Left cardiac atrium (tissue), 4 donors: Measurements from ENCODE around the gene NLRC3. TPM values are rescaled to one million over a fixed set of nuclear protein-coding genes. Genes with fewer than 3 reads are reported as not detected.

Experiments used
- ATAC-seq, 2 donors: fragments of 200-7000 bp; cut with Tn5 transposase; one replicate each; pipeline ENCODE4 v1.9.1; 2020; ENCODE audit warnings: mild to moderate bottlenecking in 2 of 2, moderate library complexity in 2 of 2
- DNase-seq: peaks from one replicate; pipeline ENCODE4 v3.0.0-alpha.2; 2020
- intact Hi-C, 2 donors: fragments of 100-400 bp; cut with DNase I; formaldehyde crosslinking; loops; one replicate each; pipeline versions ENCODE4 v1.14.1 to v1.15.1; 2022 to 2023
- total RNA-seq, 2 donors: library from RNA; stranded (reverse); fragmentation: NEBNext Ultra II Directional; extraction: Animal tissue kit (Norgen Biotek cat#: 25700); gene quantifications; one replicate each; pipeline ENCODE4 v1.2.1, GENCODE V29; 2021
- donor health status: DM: no; HTN: yes; CAD: no.
- donor health status: DM: no; HTN: yes; CAD: no; lungs with severe emphysema.
- donor health status: DM: yes; HTN: yes; CAD: no.
- donor health status: Dilated cardiomyopathy.

The NLRC3 gene
- total RNA-seq, 2 donors from 2014 or later = 0.81 to 1.0 TPM

DNA sequence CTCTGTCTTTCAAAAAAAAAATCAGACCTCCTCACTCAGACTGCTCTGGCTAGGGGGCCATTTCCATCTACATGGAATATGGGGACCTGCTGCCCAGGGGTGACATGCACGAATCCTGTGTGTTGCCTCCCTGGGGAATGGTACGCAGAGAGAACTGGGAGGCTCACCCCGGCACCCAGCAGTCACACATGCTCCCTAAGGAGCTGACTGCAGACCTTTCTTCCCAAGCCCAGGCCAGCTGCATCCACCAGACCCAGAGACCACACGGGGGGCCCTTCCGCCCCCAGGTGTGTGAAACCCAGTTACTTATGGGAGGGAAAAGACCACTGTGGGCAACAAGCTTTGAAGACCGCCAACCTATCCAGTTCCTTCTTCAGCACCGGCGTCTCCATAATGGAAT is 7.2 kb upstream of the NLRC3 start:
- no peak for DNase-seq
- intact Hi-C loops = no loop called here
- ATAC-seq = no peak

DNA sequence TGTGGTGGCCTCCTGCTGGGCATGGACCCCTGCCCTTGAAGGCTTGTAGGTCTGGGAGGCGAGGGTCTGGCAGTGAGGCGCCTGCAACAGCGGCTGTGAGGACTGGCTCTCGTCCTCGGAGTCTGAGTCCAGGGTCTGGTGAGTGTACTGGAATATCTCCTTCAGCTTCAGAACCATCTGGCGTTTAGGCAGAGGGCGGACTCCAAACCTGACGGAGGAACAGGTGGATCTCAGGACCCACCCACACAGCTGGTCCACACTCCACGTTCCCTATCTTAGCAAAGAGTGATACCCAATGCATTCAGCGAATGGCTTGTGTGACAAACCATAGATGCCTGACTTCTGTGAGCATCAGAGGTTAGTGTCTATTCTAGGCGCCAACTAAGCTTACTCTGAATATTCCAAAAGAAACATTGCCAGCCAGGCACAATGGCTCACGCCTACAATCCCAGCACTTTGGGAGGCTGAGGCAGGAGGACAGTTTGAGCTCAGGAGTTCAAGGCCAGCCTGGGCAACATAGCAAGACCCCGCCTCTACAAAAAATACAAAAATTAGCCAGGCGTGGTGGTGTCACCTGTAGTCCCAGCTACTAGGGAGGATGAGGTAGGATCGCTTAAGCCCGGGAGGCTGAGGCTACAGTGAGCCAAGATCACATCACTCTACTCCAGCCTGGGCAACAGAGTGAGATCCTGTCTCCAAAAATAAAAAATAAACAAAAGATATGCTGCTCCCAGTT is 6.3 kb upstream of the NLRC3 start:
- DNase-seq (no peak), ATAC-seq (no peak)
- intact Hi-C loops = no loop called here

DNA sequence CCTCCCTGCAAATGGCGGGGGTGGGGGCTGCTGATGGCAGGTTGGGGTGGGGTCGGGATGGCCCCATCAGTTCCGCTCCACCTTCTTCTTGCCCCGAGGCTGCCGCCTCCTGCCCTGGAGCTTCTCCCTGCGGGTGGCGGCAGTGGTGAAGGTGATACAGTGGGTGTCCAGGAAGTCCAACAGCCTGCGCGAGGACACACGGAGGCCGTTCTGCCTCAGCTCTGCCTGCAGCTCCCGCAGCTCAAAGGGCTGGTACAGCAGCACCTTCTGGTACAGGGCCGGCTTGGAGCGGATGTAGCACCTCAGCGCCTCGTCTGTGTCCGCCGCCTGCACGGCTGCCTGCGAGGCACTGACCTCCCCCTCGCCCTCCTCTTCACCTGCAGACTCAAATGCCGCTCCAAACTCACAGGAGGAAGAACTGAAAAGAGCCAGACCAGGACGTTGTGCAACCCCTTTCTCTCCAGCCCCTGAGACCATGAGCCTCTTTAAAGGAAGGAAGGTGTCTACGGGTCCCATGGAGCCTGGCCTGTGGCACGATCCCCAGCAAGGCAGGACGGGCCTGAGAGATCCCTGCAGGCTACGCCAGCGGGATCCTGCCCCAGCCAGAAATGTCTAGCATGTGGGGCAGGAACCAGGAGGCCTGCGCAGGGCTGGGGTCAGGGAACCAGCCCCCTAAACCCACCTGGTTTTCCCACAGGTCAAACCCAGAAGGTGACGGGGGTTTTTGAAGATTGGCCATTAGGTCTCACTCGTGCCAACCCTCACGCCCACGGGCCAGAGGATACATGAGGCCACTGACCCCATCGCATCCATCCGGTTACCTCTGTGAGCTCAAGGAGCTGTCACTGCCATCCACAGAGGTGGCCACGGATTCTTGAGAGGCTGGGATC is 5.3 kb upstream of the NLRC3 start:
- DNase-seq (no peak), ATAC-seq (no peak)

DNA sequence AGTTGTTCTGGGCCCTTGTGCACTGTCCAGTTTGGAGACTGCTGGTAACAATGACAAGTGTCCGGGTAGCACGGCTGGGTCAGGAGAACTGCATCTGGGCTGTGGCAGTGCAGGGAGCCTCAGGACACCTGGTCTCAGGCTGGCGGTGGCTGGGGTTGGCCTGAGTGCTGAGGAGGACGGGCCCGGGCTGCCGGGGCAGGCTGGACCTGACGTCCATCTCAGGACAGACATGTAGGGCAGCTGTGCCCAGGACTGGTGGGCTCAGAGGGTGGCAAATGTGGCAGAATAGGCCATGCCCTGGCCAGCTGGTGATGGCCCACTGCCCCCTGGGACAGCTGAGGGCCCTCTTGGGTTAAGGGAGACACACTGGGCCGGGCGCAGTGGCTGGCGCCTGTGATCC is 4.2 kb upstream of the NLRC3 start:
- intact Hi-C loops = no loop called here
- ATAC-seq = no peak
- no peak for DNase-seq

More for the DNA sequence above, 5.3 kb upstream of the NLRC3 start:
- intact Hi-C loops = no loop called here

DNA sequence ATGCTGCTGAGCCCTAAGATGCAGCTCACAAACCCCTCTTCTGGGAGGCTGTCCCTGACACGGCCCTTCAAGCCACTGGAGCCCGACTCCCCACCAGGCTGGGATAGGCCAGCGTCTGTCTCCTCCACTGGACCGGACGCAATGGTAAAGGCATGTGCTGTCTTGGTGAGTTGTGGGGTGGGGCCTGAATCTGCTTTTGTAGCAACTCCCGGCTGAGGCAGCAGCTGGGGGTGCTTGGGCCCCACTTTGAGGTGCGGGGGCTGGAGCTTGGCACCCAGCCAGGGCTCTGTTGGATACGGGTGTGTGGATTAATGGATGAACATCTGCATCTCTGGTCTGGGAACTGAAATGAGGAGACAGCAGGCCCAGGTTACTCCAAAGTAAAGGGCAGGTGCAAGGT is 3.5 kb upstream of the NLRC3 start:
- ATAC-seq (no peak), DNase-seq (no peak)
- intact Hi-C loops = no loop called here

DNA sequence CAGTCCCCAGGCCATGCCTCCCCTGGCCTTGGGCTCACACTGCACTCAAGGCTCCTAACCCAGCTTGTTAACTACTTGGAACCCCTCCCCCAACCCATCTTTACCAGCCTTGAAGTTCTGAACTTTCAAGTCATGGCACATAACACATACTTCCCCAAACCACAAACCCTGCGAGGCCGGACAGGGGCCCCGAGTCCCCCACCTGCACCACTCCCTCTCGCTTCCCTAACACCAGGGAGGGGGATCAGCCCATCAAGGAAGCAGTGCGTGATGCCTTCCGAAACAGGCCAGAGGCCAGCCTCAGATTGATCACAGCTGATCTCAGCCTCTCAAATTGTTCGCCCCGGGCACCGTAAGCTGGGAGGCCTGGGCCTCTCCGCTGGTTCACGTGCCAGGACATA is 3.0 kb upstream of the NLRC3 start:
- DNase-seq (no peak), ATAC-seq (no peak)

DNA sequence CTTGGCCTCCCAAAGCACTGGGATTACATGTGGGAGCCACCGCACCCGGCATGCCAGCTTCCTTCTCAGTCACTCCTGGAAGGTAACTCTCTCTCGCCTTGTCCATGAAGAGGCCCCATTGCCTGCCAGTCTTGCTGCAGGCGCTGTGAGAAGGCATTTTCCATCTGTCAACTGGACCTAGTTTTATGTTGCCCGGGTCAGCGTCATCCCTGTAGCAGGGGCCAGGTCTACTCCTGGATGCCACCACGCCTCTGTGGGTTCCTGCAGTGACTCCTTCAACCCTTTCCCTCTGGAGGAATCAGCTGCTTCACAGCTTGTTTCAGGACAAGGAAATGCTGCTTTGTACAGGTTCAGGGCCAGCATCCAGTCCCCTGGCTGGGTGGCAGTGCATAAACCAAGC is 2.6 kb upstream of the NLRC3 start:
- intact Hi-C loops = no loop called here
- DNase-seq = no peak

More for the DNA sequence above, 3.0 kb upstream of the NLRC3 start:
- intact Hi-C loops = no loop called here

DNA sequence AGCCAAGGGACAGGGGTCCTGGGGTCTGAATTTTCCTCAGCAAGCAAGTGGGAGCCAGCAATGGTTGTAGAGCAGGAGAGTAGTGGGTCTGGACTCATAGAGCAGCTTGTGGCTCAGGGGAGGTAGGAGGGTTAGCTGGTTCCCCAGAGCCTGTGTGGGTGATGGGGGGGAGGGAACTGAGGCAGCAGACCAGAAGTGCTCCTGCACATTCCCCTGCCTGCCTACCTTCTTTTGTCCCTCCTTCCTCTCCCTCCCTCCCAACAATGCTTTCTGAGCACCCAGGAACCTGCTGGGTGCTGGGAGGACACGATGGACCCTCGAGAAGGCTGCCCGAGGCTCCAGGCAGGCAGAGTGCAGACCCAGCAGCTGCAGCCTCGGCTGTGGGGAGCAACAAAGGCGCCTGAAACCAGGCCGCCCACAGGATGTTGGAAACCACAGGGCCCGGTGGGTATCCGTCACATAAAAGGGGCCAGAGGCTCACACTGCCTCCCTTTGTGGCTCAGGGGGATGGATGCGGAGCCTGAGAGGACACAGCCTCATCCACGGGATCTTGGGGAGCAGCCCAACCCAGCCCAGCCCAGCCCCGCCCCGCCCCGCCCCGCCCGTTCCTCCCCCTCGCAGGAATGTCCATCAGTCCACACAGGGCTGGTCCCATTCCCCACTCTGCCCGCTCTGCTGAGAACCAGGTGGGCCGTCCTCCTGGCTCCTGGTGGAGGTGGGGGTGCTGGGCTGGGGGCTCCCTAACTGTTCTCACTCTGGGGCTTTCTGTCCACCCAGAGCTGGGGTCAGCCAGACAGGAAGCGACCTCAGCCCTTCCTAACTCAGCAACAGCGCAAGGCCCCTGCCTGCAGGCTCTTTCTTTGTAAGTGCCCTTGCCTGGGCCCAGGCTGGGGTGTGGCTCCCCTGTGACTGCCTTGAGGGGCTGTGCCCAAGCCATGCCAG is 1.7 kb upstream of the NLRC3 start:
- ATAC-seq (peak in 1 of 2 donors; percentile 21), DNase-seq (no peak)
- intact Hi-C loops = no loop called here

More for the DNA sequence above, 2.6 kb upstream of the NLRC3 start:
- ATAC-seq = no peak

DNA sequence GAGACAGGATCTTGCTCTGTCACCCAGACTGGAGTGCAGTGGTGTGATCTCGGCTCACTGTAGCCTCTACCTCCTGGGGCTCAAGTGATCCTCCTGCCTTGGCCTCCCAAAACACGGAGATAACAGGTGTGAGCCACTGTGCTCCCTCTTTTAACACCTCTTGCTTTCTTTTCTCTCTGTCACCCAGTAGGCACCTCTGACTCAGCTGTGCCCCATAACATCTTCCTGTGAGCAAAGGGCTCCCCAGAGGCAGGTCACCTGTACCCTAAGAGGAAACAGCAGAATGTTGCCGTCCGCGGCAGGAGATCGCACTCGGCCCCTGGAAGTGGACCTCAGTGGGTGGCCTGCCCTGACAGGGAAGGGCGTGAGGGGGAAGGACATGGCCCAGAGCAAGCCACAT is 918 bp upstream of the NLRC3 start:
- DNase-seq (no peak), ATAC-seq (no peak)
- intact Hi-C loops = no loop called here

DNA sequence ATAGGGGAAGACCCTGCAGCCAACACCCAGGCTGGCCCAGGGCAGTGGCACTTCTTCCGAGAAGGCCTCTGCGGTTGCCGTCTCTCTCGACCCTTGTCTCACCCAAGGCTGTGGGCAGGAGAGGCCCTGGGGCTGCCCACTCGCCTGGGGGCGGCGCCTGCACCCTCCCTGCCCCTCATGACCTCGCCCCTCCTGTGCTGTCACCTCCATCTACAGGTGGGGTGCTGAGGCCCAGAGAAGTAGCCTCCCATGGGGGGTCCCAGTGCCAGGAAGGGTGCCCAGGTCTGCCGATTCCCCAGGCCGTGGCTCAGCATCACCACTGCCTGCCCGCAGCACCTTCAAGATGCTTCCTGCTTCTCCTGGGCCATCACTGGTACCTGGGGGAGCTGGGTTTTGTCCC is 992 bp downstream of the NLRC3 start:
- intact Hi-C loops = no loop called here
- DNase-seq (no peak), ATAC-seq (no peak)

DNA sequence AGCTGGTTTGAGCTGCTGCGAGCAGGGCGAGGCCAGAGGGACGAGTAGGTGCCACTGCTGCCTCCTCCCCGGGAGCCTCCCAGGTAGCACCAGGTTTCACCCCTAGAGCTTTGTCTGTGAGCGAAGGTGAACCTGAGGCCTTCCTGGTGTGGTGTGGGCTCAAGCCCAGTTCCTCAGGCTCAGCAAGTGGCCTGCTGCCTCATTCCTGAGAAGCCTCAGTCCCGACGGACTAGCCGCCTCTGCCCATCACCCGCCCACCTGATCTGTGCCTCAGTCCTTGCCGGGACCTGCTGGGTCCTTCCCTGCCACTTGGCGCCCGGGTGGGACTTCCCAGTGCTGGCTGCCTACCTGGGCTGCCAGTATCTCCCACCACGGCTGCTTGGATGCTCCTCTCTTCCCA is 1.7 kb downstream of the NLRC3 start:
- no peak for ATAC-seq
- intact Hi-C loops = no loop called here
- no peak for DNase-seq

DNA sequence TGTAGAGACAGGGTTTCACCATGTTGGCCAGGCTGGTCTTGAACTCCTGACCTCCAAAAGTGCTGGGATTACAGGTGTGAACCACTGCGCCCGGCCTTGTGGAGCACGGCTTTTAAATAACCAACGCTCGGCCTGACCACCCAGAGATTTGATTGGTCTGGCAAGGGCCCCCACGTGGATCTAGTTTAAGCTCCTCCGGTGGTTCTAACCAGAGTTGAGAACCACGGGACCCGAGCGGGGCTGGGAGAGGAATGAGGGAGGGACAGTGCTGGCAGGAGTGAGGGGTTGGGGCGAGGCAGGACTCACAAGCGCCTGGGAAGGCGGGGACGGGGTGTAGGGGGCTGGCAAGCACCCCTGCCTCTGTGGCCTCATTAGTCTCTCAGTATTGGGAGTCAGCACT is 3.0 kb downstream of the NLRC3 start:
- ATAC-seq = no peak
- no peak for DNase-seq
- intact Hi-C loops = no loop called here

DNA sequence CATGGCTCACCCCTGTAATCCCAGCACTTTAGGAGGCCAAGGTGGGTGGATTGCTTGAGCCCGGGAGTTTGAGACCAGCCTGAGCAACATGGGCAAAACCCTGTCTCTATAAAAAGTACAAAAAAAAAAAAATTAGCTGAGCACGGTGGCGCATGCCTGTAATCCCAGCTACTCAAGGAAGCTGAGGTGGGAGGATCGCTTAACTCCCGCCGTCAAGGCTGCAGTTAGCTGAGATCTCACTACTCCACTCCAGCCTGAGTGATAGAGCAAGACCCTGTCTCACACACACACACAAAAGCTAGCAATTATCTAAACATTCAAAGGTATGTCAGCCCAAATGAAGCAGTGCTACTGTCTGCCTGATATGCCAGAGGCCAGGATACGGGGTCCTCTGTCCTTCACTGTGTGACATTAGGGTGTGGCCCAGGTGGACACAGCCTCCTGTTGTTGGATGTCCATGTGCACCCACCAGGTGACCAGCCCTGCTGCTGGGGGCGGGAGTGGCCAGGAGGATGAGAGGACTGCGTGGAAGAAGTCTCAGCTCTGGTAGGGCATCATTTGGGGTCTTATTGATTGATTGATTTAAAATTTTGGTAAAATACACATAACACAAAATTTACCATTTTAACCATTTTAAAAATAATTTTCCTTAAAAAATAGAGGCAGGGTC is 3.9 kb downstream of the NLRC3 start:
- ATAC-seq (no peak), DNase-seq (no peak)
- intact Hi-C loops = no loop called here

DNA sequence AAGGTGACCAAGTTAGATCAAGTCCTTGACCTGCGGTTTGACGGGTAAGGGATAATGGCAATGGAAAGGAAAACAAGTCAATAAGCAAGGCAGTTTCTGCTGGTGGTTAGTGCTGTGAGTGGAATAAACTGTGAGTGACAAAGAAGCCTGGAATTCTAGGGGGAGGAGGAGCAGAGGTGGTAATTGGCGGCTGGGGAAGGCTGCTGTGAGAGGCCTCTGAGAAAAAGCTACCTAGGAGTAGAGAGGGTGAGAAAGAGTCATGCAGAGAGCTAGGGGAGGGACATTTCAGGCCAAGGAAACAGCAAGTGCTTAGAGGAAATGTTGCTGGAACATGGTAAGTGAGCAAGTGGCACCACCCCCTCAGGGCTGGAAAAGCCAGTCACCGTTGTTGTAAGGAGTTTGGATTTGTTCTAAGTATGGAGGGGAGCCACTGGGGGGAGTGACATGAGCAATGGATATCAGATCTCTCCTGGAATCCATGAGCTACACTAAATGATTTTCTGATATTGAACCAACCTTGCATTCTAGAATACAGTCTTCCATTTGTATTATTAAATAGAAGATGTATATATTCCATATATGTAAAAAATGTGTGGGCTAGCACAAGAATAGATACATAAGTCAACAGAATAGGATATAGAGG is 6.7 kb downstream of the NLRC3 start:
- DNase-seq (no peak), ATAC-seq (no peak)
- intact Hi-C loops = no loop called here

DNA sequence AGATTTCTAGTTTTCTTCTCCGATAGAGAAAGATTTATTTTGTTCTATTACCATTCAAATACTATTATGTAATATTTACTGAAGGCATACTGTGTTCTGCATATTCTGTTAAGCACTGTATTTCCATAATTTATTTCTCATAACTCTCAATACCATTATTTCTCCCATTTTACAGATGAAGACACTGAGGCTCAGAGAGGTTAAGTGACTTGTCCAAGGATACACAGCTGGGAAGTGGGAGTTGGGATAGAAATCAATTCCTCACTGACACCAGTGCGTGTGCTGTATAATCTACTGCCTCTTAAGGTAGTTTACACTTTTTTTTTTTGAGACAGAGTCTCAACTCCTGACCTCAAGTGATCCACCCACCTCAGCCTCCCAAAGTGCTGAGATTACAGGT is 7.4 kb downstream of the NLRC3 start:
- intact Hi-C loops = no loop called here
- no peak for DNase-seq
- no peak for ATAC-seq

DNA sequence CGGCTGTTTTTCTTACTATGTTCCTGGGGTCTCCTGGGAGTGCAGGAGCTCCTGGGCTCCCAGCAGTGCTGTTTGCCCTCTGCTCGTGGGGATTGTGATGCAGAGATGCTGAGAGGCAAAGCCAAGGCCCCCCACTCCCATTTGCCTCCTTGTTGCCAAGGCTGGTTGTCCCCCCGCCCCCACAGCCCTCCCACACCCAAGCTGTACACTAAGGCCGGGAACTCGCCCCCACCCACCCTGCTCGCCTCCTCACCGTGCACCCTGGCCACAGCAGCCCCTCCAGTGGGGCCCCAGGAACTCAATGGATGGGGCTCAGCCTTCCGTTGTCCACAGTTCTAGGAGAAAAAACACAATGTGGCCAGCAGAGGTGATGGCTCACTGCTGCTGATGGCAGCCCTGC is 10.2 kb downstream of the NLRC3 start:
- ATAC-seq (no peak), DNase-seq (no peak)

DNA sequence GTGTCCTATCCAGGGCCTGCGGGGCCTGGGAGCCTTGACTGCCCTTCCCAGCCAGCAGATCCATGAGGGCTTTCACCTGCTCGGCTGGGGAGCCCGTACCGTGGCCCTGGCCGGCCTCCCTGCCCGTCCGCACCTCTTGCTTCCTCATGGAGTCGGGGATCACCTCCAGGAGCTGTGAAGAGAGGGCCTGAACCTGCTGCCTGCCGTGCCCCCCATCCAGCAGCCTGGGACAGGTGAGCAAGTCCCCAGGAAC is 12.4 kb downstream of the NLRC3 start:
- ATAC-seq = no peak
- intact Hi-C loops = no loop called here
- no peak for DNase-seq

More for the DNA sequence above, 10.2 kb downstream of the NLRC3 start:
- intact Hi-C loops = no loop called here

DNA sequence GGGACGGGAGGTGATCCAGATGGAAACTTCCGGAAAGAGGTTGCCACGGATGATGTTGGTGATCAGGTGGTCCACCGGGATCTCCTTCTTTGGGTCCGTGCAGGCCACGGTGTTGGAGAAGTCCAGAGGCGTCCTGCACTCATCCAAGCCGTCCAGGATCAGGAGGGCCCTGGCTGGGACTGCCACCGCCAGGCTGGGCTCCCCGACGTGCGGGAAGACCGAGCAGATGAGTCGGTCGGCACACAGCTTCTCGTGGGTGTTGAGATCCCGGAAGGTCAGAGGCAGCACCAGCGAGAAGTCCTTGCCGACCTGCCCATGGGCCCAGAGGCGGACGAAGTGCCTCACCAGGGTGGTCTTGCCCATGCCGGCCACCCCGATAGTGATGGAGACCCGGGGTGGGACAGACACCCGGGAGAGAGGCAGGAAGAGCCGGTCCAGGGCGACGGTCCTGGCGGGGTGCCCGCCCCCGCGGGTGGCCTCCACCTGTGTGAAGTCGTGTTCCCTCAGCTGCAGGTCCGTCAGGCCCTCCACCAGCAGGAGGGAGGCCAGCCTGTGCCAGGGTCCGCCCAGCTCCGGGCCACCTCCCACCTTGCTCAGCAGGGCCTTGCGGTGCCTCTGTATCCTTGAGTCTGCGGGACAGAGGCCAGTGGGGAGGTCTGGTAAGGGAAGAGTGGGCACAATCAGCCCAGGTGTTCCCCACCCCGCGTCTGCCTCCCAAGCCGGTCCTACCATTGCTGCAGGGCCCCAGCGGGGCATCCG is 12.9 kb downstream of the NLRC3 start:
- DNase-seq (no peak), ATAC-seq (no peak)
- intact Hi-C loops = no loop called here
